OCI-LY1 (cell line): Measurements from ENCODE around the gene TNNT1.

Experiments
- CTCF ChIP-seq: fragments of 200-600 bp; sonication (generic), shearing (Covaris generic); IDR thresholded peaks from 2 replicates; pipeline ENCODE4 v1.5.1; 2017; ENCODE audit warnings: mild to moderate bottlenecking, antibody characterized with exemption, low read length, moderate library complexity, mixed read lengths
- EZH2 ChIP-seq: fragments of 200-600 bp; sonication (generic), shearing (Covaris generic); IDR thresholded peaks from 2 replicates; pipeline ENCODE4 v1.8.0; 2017; ENCODE audit warnings: borderline replicate concordance, mixed run types, mild to moderate bottlenecking, antibody characterized with exemption, low read length, moderate library complexity, mixed read lengths

GRCh38 chr19:55091126-55091910 lies 57.7 kb downstream of the TNNT1 start:
- TF ChIP-seq CTCF (no peak), EZH2 (no peak)
